SJSA1 (cell line): ENCODE measurements around the gene RND1. TPM values are rescaled to one million over a fixed set of nuclear protein-coding genes. Genes with fewer than 3 reads are reported as not detected.

Experiments used
- DNase-seq, 2 experiments: peaks; one replicate each; pipeline ENCODE4 v3.0.0-alpha.2; 2015 to 2020; ENCODE audit warnings: low spot score in 2 of 2, low read depth in 1 of 2
- H3K27ac ChIP-seq: fragments of 250-450 bp; sonication (Bioruptor Pico); 2 replicates; pipeline ENCODE4 v1.5.1; 2020; ENCODE audit warnings: mild to moderate bottlenecking, moderate library complexity
- H3K27me3 ChIP-seq: fragments of 250-450 bp; sonication (Bioruptor Pico); replicated peaks from 2 replicates; pipeline ENCODE4 v1.5.1; 2020; ENCODE audit warnings: mild to moderate bottlenecking, moderate library complexity
- H3K36me3 ChIP-seq: fragments of 250-450 bp; sonication (Bioruptor Pico); 2 replicates; pipeline ENCODE4 v1.5.1; 2020; ENCODE audit warnings: mild to moderate bottlenecking
- H3K4me1 ChIP-seq: fragments of 250-450 bp; sonication (Bioruptor Pico); replicated peaks from 2 replicates; pipeline ENCODE4 v1.6.1; 2021; ENCODE audit warnings: mild to moderate bottlenecking
- H3K4me3 ChIP-seq: fragments of 250-450 bp; sonication (Bioruptor Pico); 2 replicates; pipeline ENCODE4 v1.5.1; 2020; ENCODE audit warnings: mild to moderate bottlenecking
- H3K9me3 ChIP-seq: fragments of 250-450 bp; sonication (Bioruptor Pico); replicated peaks from 2 replicates; pipeline ENCODE4 v1.5.1; 2020; ENCODE audit warnings: mild to moderate bottlenecking
- total RNA-seq: library from RNA; depleted of rRNA; stranded (reverse); fragments of >200 nt; shearing (Covaris generic); gene quantifications from 2 replicates; pipeline ENCODE4 v1.2.3, GENCODE V29; 2014

RND1 gene
- total RNA-seq, 1 experiment from 2014 or later = not detected

- H3K36me3 ChIP-seq = peaks cover 72% of the 10 kb centered on the region
- no peaks in the 10 kb centered on the region for H3K4me1 ChIP-seq
- no peak for DNase-seq
- no peak overlapping the region for H3K27ac ChIP-seq
- H3K4me3 ChIP-seq = no peak overlapping the region
- no peaks in the 10 kb centered on the region for H3K27me3 ChIP-seq
- H3K9me3 ChIP-seq = no peaks in the 10 kb centered on the region
Observed at GRCh38 chr12:48828841-48829575, 36.7 kb downstream of the RND1 start.

- Histone ChIP-seq H3K4me1 (no peaks in the 10 kb centered on the region), H3K4me3 (no peak overlapping the region), H3K9me3 (no peaks in the 10 kb centered on the region), H3K36me3 (peaks cover 64% of the 10 kb centered on the region), H3K27me3 (no peaks in the 10 kb centered on the region), H3K27ac (no peak overlapping the region)
- no peak for DNase-seq
Observed at GRCh38 chr12:48828293-48828692, 37.4 kb downstream of the RND1 start.

- Histone ChIP-seq H3K9me3 (no peaks in the 10 kb centered on the region), H3K27ac (no peak overlapping the region), H3K4me1 (no peaks in the 10 kb centered on the region), H3K27me3 (no peaks in the 10 kb centered on the region), H3K4me3 (no peak overlapping the region), H3K36me3 (peaks cover 58% of the 10 kb centered on the region)
- DNase-seq = no peak
Observed at GRCh38 chr12:48827513-48828096, 38.1 kb downstream of the RND1 start.

- no peak overlapping the region for H3K27ac ChIP-seq
- no peak overlapping the region for H3K4me3 ChIP-seq
- H3K9me3 ChIP-seq = no peaks in the 10 kb centered on the region
- H3K36me3 ChIP-seq = peaks cover 52% of the 10 kb centered on the region
- H3K27me3 ChIP-seq = no peaks in the 10 kb centered on the region
- no peaks in the 10 kb centered on the region for H3K4me1 ChIP-seq
- no peak for DNase-seq
Observed at GRCh38 chr12:48827026-48827425, 38.6 kb downstream of the RND1 start.

- H3K4me3 ChIP-seq = no peak overlapping the region
- H3K36me3 ChIP-seq = peaks cover 45% of the 10 kb centered on the region
Observed at GRCh38 chr12:48826209-48826855, 39.3 kb downstream of the RND1 start.

GRCh38 chr12:48824905-48825304, 40.8 kb downstream of the RND1 start:
- no peak for DNase-seq
- Histone ChIP-seq H3K27ac (no peak overlapping the region), H3K9me3 (no peaks in the 10 kb centered on the region), H3K27me3 (no peaks in the 10 kb centered on the region), H3K4me1 (no peaks in the 10 kb centered on the region), H3K4me3 (no peak overlapping the region), H3K36me3 (peaks cover 31% of the 10 kb centered on the region)

More at GRCh38 chr12:48826209-48826855, 39.3 kb downstream of the RND1 start:
- Histone ChIP-seq H3K27ac (no peak overlapping the region), H3K27me3 (no peaks in the 10 kb centered on the region), H3K9me3 (no peaks in the 10 kb centered on the region), H3K4me1 (no peaks in the 10 kb centered on the region)
- DNase-seq = no peak

GRCh38 chr12:48824112-48824511, 41.6 kb downstream of the RND1 start:
- DNase-seq = no peak
- Histone ChIP-seq H3K9me3 (no peaks in the 10 kb centered on the region), H3K27ac (no peak overlapping the region), H3K36me3 (peaks cover 23% of the 10 kb centered on the region), H3K4me1 (peaks cover under 1% of the 10 kb centered on the region), H3K4me3 (no peak overlapping the region), H3K27me3 (no peaks in the 10 kb centered on the region)

- H3K9me3 ChIP-seq = no peaks in the 10 kb centered on the region
- H3K27me3 ChIP-seq = no peaks in the 10 kb centered on the region
- H3K4me1 ChIP-seq = peaks cover 5% of the 10 kb centered on the region
- no peak overlapping the region for H3K4me3 ChIP-seq
- H3K27ac ChIP-seq = no peak overlapping the region
- DNase-seq = no peak
- H3K36me3 ChIP-seq = peaks cover 14% of the 10 kb centered on the region
Observed at GRCh38 chr12:48823281-48823680, 42.4 kb downstream of the RND1 start.

GRCh38 chr12:48822711-48823110, 43.0 kb downstream of the RND1 start:
- no peak for DNase-seq
- Histone ChIP-seq H3K36me3 (peaks cover 9% of the 10 kb centered on the region), H3K27me3 (no peaks in the 10 kb centered on the region)

GRCh38 chr12:48822139-48822538, 43.5 kb downstream of the RND1 start:
- DNase-seq = no peak
- Histone ChIP-seq H3K27me3 (no peaks in the 10 kb centered on the region), H3K36me3 (peaks cover 3% of the 10 kb centered on the region; the same call in 1 of the 2 replicates), H3K9me3 (no peaks in the 10 kb centered on the region; the same call in 1 of the 2 replicates), H3K4me1 (peaks cover 9% of the 10 kb centered on the region), H3K4me3 (no peak overlapping the region), H3K27ac (no peak overlapping the region)

More at GRCh38 chr12:48822711-48823110, 43.0 kb downstream of the RND1 start:
- Histone ChIP-seq H3K4me1 (peaks cover 8% of the 10 kb centered on the region), H3K27ac (no peak overlapping the region), H3K9me3 (no peaks in the 10 kb centered on the region), H3K4me3 (no peak overlapping the region)

GRCh38 chr12:48819986-48820725, 45.5 kb downstream of the RND1 start:
- Histone ChIP-seq H3K4me1 (peaks cover 12% of the 10 kb centered on the region), H3K27me3 (no peaks in the 10 kb centered on the region), H3K27ac (no peak overlapping the region), H3K4me3 (no peak overlapping the region), H3K36me3 (no peaks in the 10 kb centered on the region), H3K9me3 (no peaks in the 10 kb centered on the region; the same call in 1 of the 2 replicates)
- no peak for DNase-seq

GRCh38 chr12:48818831-48819590, 46.7 kb downstream of the RND1 start:
- no peak for DNase-seq
- no peaks in the 10 kb centered on the region for H3K27me3 ChIP-seq
- peak overlapping the region; percentile 49 for H3K4me3 ChIP-seq
- H3K27ac ChIP-seq = no peak overlapping the region
- no peaks in the 10 kb centered on the region; the same call in 1 of the 2 replicates for H3K9me3 ChIP-seq
- no peaks in the 10 kb centered on the region for H3K36me3 ChIP-seq
- H3K4me1 ChIP-seq = peaks cover 16% of the 10 kb centered on the region
